K562 (cell line): ENCODE measurements around the gene MRNIP. TPM values are rescaled to one million over a fixed set of nuclear protein-coding genes. Genes with fewer than 3 reads are reported as not detected.
A peak's percentile ranks its signal among the peaks of the same experiment; 100 is the strongest.

Experiments
- polyA plus RNA-seq, 8 experiments: library from polyadenylated mRNA; depleted of rRNA in 4 of 8; stranded (reverse) in 5 of 8; unstranded in 3 of 8; fragments of >200 nt; fragmentation: Nextera tagmentation in 2 of 8; fragmentation: Illumina TruSeq in 1 of 8; extraction: Ambion mirVana in 2 of 8; extraction: Trizol in 1 of 8; gene quantifications; 2 replicates each; pipeline versions ENCODE4 v1.2.1 to v1.2.3, GENCODE V29; 2011 to 2014; ENCODE audit warnings: inconsistent platforms in 1 of 8, missing spikeins in 1 of 8
- total RNA-seq, 7 experiments: library from RNA; depleted of rRNA in 6 of 7; stranded (reverse); fragments of >200 nt in 6 of 7; fragmentation: Illumina TruSeq in 2 of 7; extraction: Trizol in 2 of 7; gene quantifications; 2 replicates each; pipeline versions ENCODE4 v1.2.1 to v1.2.3, GENCODE V29; 2011 to 2021; ENCODE audit warnings: low replicate concordance in 1 of 7
- TF ChIP-seq, protein P1 (sequence below), 2 experiments: fragments of 450-650 bp; IDR thresholded peaks; 2 replicates each; pipeline ENCODE4 v1.6.1; 2016; ENCODE audit warnings: mild to moderate bottlenecking in 2 of 2, borderline replicate concordance in 1 of 2, low read depth in 1 of 2, moderate library complexity in 1 of 2
- TF ChIP-seq, protein P2 (sequence below): fragments of 200-600 bp; sonication (generic); IDR thresholded peaks from one replicate; pipeline ENCODE4 v1.6.1; 2012; ENCODE audit warnings: mild to moderate bottlenecking, low read depth, low read length, inconsistent platforms

Gene MRNIP
- total and polyA plus RNA-seq, 9 of the 15 experiments (the other 6 are each of a cell fraction or from before 2014, with no cell fraction given), result 3.6 to 39.0 (median 16.8) TPM

- TF ChIP-seq, protein P1, sequence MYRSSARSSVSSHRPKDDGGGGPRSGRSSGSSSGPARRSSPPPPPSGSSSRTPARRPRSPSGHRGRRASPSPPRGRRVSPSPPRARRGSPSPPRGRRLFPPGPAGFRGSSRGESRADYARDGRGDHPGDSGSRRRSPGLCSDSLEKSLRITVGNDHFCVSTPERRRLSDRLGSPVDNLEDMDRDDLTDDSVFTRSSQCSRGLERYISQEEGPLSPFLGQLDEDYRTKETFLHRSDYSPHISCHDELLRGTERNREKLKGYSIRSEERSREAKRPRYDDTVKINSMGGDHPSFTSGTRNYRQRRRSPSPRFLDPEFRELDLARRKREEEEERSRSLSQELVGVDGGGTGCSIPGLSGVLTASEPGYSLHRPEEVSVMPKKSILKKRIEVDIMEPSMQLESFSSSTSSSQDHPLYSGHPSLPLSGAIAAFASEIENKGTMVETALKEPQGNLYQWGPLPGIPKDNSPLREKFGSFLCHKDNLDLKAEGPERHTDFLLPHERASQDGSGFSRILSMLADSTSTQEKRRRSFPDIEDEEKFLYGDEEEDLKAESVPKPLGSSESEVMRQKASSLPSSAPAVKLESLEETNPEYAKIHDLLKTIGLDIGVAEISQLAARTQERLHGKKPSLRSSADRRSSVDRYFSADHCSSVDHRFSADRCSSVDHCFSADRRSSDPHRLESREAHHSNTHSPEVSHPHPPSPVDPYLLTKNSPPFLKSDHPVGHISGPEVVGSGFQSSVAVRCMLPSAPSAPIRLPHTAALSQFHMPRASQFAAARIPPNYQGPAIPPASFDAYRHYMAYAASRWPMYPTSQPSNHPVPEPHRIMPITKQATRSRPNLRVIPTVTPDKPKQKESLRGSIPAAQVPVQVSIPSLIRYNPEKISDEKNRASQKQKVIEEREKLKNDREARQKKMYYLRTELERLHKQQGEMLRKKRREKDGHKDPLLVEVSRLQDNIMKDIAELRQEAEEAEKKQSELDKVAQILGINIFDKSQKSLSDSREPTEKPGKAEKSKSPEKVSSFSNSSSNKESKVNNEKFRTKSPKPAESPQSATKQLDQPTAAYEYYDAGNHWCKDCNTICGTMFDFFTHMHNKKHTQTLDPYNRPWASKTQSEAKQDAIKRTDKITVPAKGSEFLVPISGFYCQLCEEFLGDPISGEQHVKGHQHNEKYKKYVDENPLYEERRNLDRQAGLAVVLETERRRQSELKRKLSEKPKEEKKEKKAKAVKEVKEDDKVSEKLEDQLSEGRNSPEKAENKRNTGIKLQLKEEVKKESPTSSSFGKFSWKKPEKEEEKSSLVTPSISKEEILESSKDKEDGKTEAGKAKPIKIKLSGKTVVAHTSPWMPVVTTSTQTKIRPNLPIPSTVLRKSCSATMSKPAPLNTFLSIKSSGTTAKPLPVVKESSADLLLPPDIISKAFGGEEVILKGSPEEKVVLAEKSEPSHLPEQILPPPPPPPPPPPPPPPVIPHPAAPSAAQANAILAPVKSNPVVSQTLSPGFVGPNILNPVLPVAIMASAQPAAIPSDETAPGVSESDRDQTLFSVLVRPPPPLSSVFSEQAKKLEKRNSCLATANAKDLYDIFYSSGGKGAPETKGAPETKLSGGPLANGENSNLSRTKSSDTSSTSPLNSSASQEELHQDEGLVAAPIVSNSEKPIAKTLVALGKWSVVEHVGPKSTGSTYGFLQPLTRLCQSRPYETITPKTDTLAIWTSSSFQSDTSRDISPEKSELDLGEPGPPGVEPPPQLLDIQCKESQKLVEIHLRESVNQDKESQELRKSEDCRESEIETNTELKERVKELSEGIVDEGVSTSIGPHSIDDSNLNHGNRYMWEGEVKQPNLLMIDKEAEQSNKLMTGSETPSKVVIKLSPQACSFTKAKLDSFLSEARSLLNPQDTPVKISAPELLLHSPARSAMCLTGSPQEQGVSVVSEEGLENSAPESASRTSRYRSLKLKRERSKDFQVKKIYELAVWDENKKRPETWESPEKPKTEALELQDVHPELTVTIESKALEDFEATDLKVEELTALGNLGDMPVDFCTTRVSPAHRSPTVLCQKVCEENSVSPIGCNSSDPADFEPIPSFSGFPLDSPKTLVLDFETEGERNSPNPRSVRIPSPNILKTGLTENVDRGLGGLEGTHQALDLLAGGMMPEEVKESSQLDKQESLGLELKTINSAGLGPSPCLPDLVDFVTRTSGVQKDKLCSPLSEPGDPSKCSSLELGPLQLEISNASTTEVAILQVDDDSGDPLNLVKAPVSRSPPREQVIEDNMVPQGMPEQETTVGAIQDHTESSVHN (IDR thresholded peaks at IDR 0.05; ENCODE audit: borderline replicate concordance in 1 of 2, low read depth in 1 of 2), result 0 out of 4 replicates have a peak, but pooled peaks of 1 of the 2 experiments have one; percentile 7
- TF ChIP-seq, protein P2, sequence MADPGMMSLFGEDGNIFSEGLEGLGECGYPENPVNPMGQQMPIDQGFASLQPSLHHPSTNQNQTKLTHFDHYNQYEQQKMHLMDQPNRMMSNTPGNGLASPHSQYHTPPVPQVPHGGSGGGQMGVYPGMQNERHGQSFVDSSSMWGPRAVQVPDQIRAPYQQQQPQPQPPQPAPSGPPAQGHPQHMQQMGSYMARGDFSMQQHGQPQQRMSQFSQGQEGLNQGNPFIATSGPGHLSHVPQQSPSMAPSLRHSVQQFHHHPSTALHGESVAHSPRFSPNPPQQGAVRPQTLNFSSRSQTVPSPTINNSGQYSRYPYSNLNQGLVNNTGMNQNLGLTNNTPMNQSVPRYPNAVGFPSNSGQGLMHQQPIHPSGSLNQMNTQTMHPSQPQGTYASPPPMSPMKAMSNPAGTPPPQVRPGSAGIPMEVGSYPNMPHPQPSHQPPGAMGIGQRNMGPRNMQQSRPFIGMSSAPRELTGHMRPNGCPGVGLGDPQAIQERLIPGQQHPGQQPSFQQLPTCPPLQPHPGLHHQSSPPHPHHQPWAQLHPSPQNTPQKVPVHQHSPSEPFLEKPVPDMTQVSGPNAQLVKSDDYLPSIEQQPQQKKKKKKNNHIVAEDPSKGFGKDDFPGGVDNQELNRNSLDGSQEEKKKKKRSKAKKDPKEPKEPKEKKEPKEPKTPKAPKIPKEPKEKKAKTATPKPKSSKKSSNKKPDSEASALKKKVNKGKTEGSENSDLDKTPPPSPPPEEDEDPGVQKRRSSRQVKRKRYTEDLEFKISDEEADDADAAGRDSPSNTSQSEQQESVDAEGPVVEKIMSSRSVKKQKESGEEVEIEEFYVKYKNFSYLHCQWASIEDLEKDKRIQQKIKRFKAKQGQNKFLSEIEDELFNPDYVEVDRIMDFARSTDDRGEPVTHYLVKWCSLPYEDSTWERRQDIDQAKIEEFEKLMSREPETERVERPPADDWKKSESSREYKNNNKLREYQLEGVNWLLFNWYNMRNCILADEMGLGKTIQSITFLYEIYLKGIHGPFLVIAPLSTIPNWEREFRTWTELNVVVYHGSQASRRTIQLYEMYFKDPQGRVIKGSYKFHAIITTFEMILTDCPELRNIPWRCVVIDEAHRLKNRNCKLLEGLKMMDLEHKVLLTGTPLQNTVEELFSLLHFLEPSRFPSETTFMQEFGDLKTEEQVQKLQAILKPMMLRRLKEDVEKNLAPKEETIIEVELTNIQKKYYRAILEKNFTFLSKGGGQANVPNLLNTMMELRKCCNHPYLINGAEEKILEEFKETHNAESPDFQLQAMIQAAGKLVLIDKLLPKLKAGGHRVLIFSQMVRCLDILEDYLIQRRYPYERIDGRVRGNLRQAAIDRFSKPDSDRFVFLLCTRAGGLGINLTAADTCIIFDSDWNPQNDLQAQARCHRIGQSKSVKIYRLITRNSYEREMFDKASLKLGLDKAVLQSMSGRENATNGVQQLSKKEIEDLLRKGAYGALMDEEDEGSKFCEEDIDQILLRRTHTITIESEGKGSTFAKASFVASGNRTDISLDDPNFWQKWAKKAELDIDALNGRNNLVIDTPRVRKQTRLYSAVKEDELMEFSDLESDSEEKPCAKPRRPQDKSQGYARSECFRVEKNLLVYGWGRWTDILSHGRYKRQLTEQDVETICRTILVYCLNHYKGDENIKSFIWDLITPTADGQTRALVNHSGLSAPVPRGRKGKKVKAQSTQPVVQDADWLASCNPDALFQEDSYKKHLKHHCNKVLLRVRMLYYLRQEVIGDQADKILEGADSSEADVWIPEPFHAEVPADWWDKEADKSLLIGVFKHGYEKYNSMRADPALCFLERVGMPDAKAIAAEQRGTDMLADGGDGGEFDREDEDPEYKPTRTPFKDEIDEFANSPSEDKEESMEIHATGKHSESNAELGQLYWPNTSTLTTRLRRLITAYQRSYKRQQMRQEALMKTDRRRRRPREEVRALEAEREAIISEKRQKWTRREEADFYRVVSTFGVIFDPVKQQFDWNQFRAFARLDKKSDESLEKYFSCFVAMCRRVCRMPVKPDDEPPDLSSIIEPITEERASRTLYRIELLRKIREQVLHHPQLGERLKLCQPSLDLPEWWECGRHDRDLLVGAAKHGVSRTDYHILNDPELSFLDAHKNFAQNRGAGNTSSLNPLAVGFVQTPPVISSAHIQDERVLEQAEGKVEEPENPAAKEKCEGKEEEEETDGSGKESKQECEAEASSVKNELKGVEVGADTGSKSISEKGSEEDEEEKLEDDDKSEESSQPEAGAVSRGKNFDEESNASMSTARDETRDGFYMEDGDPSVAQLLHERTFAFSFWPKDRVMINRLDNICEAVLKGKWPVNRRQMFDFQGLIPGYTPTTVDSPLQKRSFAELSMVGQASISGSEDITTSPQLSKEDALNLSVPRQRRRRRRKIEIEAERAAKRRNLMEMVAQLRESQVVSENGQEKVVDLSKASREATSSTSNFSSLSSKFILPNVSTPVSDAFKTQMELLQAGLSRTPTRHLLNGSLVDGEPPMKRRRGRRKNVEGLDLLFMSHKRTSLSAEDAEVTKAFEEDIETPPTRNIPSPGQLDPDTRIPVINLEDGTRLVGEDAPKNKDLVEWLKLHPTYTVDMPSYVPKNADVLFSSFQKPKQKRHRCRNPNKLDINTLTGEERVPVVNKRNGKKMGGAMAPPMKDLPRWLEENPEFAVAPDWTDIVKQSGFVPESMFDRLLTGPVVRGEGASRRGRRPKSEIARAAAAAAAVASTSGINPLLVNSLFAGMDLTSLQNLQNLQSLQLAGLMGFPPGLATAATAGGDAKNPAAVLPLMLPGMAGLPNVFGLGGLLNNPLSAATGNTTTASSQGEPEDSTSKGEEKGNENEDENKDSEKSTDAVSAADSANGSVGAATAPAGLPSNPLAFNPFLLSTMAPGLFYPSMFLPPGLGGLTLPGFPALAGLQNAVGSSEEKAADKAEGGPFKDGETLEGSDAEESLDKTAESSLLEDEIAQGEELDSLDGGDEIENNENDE, result no peak
Observed at GRCh38 chr5:179837076-179838011, 21.3 kb downstream of the MRNIP start (continued).
